OCI-LY1 (cell line): ENCODE measurements around the gene TMEM121.

Source experiments
- H2AFZ ChIP-seq: fragments of 200-600 bp; sonication (generic), shearing (Covaris generic); 2 replicates; pipeline ENCODE4 v1.6.0; 2014; ENCODE audit warnings: antibody characterized with exemption, mild to moderate bottlenecking, low read length
- H3F3A ChIP-seq: fragments of 200-600 bp; sonication (generic), shearing (Covaris generic); 2 replicates; pipeline ENCODE4 v1.6.0; 2014; ENCODE audit warnings: mild to moderate bottlenecking, antibody characterized with exemption, low read length, moderate library complexity; ENCODE audit not compliant: insufficient read depth
- H3K27ac ChIP-seq: fragments of 200-600 bp; sonication (generic); 2 replicates; pipeline ENCODE4 v1.5.1; 2014; ENCODE audit warnings: low read length, mixed run types, mild to moderate bottlenecking, low read depth; ENCODE audit not compliant: poor library complexity, severe bottlenecking
- H3K27me3 ChIP-seq: fragments of 200-600 bp; sonication (generic); 2 replicates; pipeline ENCODE4 v1.6.0; 2014; ENCODE audit warnings: antibody characterized with exemption, mild to moderate bottlenecking, low read length, moderate library complexity; ENCODE audit not compliant: insufficient read depth
- H3K36me3 ChIP-seq: fragments of 200-600 bp; sonication (generic); 2 replicates; pipeline ENCODE4 v1.6.1; 2014; ENCODE audit warnings: mild to moderate bottlenecking, antibody characterized with exemption, low read length, moderate library complexity, mixed read lengths; ENCODE audit not compliant: insufficient read depth
- H3K4me1 ChIP-seq: fragments of 200-600 bp; sonication (generic); 2 replicates; pipeline ENCODE4 v1.5.1; 2014; ENCODE audit warnings: mild to moderate bottlenecking, low read length, moderate library complexity; ENCODE audit not compliant: insufficient read depth, severe bottlenecking
- H3K4me2 ChIP-seq: fragments of 200-600 bp; sonication (generic), shearing (Covaris generic); 2 replicates; pipeline ENCODE4 v1.6.1; 2014; ENCODE audit warnings: low read length
- H3K4me3 ChIP-seq: fragments of 200-600 bp; sonication (generic); 2 replicates; pipeline ENCODE4 v1.5.1; 2014; ENCODE audit warnings: low read length, low read depth, mild to moderate bottlenecking, mixed read lengths; ENCODE audit not compliant: poor library complexity, severe bottlenecking
- H3K79me2 ChIP-seq: fragments of 200-600 bp; shearing (Covaris generic); 2 replicates; pipeline ENCODE4 v1.6.1; 2016; ENCODE audit warnings: mixed run types, low read length, mixed read lengths; ENCODE audit not compliant: insufficient read depth
- H3K9ac ChIP-seq: fragments of 200-600 bp; sonication (generic), shearing (Covaris generic); 2 replicates; pipeline ENCODE4 v1.6.1; 2014; ENCODE audit warnings: mild to moderate bottlenecking, low read length, mixed read lengths
- H3K9me2 ChIP-seq: fragments of 200-600 bp; sonication (generic), shearing (Covaris generic); 2 replicates; pipeline ENCODE4 v1.6.1; 2014; ENCODE audit warnings: low read depth, mild to moderate bottlenecking, low read length, mixed read lengths
- H3K9me3 ChIP-seq: fragments of 200-600 bp; shearing (Covaris generic); 2 replicates; pipeline ENCODE4 v1.6.1; 2014; ENCODE audit warnings: low read length, mixed read lengths
- H4K20me1 ChIP-seq: fragments of 200-600 bp; sonication (generic), shearing (Covaris generic); 2 replicates; pipeline ENCODE4 v1.6.0; 2016; ENCODE audit warnings: mild to moderate bottlenecking, low read length; ENCODE audit not compliant: insufficient read depth
- EZH2 ChIP-seq: fragments of 200-600 bp; sonication (generic), shearing (Covaris generic); IDR thresholded peaks from 2 replicates; pipeline ENCODE4 v1.8.0; 2017; ENCODE audit warnings: borderline replicate concordance, mixed run types, mild to moderate bottlenecking, antibody characterized with exemption, low read length, moderate library complexity, mixed read lengths
- TF ChIP-seq, protein P1 (sequence below): fragments of 200-600 bp; sonication (generic), shearing (Covaris generic); IDR thresholded peaks from 2 replicates; pipeline ENCODE4 v1.5.1; 2017; ENCODE audit warnings: mild to moderate bottlenecking, antibody characterized with exemption, low read length, moderate library complexity, mixed read lengths

TMEM121 gene

DNA sequence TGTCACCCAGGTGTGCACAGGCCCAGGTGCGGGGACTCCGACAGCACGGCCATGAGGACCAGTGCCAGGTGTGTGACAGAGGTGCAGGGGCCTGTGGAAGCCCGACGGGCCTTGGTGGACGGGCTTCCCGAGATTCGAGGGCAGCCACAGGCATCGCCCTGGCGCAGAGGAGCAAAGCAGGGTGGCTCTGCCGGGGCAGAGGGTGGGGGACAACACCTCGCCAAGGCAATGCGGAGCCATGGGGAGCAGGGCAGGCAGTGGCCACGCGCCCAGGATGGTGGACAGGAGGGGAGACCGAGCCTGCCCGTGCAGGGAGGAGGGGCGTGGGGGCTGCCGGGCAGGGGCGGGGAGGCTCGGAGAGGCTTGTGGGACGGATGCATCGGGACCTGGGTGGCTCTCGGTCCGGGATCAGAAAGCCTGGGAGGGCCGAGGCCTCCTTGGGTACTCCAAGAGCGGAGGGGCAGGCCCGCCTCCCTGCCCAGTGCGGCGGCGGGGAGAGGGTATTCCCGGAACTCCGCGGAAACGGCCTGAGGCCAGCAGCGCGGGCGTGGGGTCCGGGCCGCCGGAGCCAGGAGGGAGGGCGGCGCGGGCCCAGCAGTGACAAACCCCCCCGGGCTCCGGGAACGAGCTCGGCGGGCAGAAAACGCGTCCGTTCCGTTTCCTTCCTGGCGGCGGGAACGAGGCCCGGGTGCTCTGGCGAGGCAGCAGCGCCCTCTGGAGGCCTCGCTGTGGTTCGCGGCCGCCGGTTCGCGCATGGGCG is 1.6 kb downstream of the TMEM121 start:
- H3K9me2 ChIP-seq: no peaks in the 10 kb centered on the region
- H3F3A ChIP-seq: peaks cover 3% of the 10 kb centered on the region; the same call in 1 of the 2 replicates
- H3K9ac ChIP-seq: peak overlapping the region; percentile 82
- peak overlapping the region; percentile 83; the same call in 1 of the 2 replicates for H2AFZ ChIP-seq
- peaks cover 32% of the 10 kb centered on the region for H3K4me1 ChIP-seq
- TF ChIP-seq EZH2: no peak
- TF ChIP-seq, protein P1, sequence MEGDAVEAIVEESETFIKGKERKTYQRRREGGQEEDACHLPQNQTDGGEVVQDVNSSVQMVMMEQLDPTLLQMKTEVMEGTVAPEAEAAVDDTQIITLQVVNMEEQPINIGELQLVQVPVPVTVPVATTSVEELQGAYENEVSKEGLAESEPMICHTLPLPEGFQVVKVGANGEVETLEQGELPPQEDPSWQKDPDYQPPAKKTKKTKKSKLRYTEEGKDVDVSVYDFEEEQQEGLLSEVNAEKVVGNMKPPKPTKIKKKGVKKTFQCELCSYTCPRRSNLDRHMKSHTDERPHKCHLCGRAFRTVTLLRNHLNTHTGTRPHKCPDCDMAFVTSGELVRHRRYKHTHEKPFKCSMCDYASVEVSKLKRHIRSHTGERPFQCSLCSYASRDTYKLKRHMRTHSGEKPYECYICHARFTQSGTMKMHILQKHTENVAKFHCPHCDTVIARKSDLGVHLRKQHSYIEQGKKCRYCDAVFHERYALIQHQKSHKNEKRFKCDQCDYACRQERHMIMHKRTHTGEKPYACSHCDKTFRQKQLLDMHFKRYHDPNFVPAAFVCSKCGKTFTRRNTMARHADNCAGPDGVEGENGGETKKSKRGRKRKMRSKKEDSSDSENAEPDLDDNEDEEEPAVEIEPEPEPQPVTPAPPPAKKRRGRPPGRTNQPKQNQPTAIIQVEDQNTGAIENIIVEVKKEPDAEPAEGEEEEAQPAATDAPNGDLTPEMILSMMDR: peak; percentile 91
- H3K4me3 ChIP-seq: peak overlapping the region; percentile 68
- peak overlapping the region; percentile 95 for H3K4me2 ChIP-seq
- no peaks in the 10 kb centered on the region for H4K20me1 ChIP-seq
- no peaks in the 10 kb centered on the region for H3K79me2 ChIP-seq
- H3K36me3 ChIP-seq: no peaks in the 10 kb centered on the region
- no peaks in the 10 kb centered on the region for H3K9me3 ChIP-seq
- no peak overlapping the region for H3K27ac ChIP-seq
- H3K27me3 ChIP-seq: peaks cover under 1% of the 10 kb centered on the region; the same call in 1 of the 2 replicates

DNA sequence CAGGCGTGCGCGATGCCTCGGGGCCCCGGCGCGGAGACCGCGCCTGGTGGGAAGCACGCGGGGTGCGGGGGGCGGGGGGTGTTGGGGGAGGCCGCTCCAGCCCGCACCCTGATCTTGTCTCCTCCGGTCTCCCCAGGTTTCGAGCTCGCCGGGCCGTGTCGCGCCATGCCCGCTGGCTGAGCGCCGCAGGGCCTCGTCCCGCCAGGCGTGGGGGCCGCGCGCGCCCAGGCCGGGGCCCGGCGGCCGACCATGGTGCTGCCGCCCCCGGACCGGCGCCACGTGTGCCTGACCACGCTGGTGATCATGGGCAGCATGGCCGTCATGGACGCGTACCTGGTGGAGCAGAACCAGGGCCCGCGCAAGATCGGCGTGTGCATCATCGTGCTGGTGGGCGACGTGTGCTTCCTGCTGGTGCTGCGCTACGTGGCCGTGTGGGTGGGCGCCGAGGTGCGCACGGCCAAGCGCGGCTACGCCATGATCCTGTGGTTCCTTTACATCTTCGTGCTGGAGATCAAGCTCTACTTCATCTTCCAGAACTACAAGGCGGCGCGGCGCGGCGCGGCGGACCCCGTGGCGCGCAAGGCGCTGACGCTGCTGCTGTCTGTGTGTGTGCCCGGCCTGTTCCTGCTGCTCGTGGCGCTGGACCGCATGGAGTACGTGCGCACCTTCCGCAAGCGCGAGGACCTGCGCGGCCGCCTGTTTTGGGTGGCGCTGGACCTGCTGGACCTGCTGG is 2.4 kb downstream of the TMEM121 start:
- H3K9me3 ChIP-seq: no peaks in the 10 kb centered on the region

DNA sequence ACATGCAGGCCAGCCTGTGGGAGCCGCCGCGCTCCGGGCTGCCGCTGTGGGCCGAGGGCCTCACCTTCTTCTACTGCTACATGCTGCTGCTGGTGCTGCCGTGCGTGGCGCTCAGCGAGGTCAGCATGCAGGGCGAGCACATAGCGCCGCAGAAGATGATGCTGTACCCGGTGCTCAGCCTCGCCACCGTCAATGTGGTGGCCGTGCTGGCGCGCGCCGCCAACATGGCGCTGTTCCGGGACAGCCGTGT is 2.9 kb downstream of the TMEM121 start:
- TF ChIP-seq EZH2: no peak
- TF ChIP-seq, protein P1: no peak

More for the DNA sequence above, 2.4 kb downstream of the TMEM121 start:
- Histone ChIP-seq H3K36me3 (no peaks in the 10 kb centered on the region), H3K4me2 (peak overlapping the region; percentile 95), H3K27ac (no peak overlapping the region), H3K27me3 (peaks cover 8% of the 10 kb centered on the region), H3F3A (peaks cover 3% of the 10 kb centered on the region; the same call in 1 of the 2 replicates), H3K4me1 (peaks cover 32% of the 10 kb centered on the region), H2AFZ (no peak overlapping the region), H3K79me2 (no peaks in the 10 kb centered on the region), H3K4me3 (peak overlapping the region; percentile 68), H3K9me2 (no peaks in the 10 kb centered on the region), H3K9ac (peak overlapping the region; percentile 8; the same call in 1 of the 2 replicates), H4K20me1 (no peaks in the 10 kb centered on the region)
- TF ChIP-seq, protein P1: no peak
- no peak for TF ChIP-seq EZH2

More for the DNA sequence above, 2.9 kb downstream of the TMEM121 start:
- Histone ChIP-seq H2AFZ (no peak overlapping the region), H3K4me1 (peaks cover 32% of the 10 kb centered on the region), H3K9ac (peak overlapping the region; percentile 8; the same call in 1 of the 2 replicates), H3K4me2 (peak overlapping the region; percentile 95), H4K20me1 (no peaks in the 10 kb centered on the region), H3K4me3 (peak overlapping the region; percentile 68), H3K36me3 (no peaks in the 10 kb centered on the region), H3K9me3 (no peaks in the 10 kb centered on the region), H3K27ac (no peak overlapping the region), H3F3A (peaks cover 3% of the 10 kb centered on the region; the same call in 1 of the 2 replicates), H3K79me2 (no peaks in the 10 kb centered on the region), H3K27me3 (peaks cover 12% of the 10 kb centered on the region), H3K9me2 (no peaks in the 10 kb centered on the region)
